Stimulated activated CD8-positive, alpha-beta memory T cell treated with anti-CD3 and anti-CD28 coated beads, Interleukin-12 subunit alpha, Interleukin-12 subunit beta, amount 100 ng/mL, for 1 hour (primary cell): ENCODE results near the gene GPHA2.

Experiments
- DNase-seq: peaks from one replicate; pipeline ENCODE4 v3.0.0-alpha.2; 2020; ENCODE audit warnings: low read depth

Gene GPHA2

GRCh38 chr11:64930340-64930739 is 5.4 kb downstream of the GPHA2 start:
- DNase-seq: no peak

GRCh38 chr11:64929625-64930024 is 6.1 kb downstream of the GPHA2 start:
- no peak for DNase-seq

GRCh38 chr11:64928957-64929356 is 6.7 kb downstream of the GPHA2 start:
- DNase-seq: no peak

DNA sequence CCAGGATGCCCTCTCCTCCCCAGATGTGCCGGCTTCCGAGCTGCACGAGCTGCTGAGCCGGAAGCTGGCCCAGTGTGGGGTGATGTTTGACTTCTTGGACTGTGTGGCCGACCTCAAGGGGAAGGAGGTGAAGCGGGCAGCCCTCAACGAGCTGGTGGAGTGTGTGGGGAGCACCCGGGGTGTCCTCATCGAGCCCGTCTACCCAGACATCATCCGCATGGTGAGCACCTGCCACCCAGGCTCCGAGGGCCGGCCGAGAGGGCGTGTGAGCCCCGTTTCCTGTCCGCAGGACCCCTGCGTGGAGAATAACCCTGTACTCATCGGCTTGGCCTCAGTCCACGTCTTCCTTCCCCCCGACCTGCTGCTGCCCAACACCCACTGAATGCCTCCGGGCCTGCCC is 9.0 kb downstream of the GPHA2 start:
- no peak for DNase-seq

DNA sequence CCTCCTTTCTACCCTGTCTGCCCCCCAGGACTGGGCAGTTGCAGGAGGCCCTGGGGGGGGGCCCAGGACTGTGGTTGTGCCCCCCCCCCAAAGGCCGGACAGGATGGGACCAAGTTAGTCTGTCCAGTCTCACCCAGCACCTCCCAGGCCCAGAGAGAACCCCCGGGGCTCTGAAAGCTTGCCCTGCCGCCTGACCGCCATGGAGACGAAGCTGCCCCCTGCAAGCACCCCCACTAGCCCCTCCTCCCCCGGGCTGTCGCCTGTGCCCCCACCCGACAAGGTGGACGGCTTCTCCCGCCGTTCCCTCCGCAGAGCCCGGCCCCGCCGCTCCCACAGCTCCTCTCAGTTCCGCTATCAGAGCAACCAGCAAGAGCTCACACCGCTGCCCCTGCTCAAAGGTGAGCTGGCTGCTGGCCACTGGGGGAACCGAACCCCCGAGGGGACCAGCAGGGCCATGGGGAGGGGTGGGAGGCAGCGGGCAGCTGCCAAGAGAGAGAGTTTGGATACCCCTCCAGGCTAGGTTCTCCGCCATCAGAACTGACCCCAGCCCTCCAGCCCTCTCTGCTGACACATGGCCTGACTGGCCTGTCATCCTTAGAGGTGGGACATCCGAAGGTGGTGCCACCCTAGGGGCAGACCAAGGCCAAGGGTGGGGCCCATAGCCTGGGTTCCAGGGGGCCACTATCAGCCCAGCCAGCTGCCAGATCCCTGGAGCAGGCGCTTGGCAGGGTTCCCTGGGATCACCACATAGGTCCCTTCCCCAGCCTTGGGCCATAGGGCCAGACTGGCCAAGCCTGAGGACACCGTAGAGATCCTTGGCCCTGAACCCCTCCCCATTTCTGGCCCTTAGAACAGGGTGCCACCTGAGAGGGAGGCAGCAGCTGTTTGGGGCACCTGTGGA is 9.9 kb downstream of the GPHA2 start:
- no peak for DNase-seq

GRCh38 chr11:64924910-64925284 is 10.8 kb downstream of the GPHA2 start:
- no peak for DNase-seq

DNA sequence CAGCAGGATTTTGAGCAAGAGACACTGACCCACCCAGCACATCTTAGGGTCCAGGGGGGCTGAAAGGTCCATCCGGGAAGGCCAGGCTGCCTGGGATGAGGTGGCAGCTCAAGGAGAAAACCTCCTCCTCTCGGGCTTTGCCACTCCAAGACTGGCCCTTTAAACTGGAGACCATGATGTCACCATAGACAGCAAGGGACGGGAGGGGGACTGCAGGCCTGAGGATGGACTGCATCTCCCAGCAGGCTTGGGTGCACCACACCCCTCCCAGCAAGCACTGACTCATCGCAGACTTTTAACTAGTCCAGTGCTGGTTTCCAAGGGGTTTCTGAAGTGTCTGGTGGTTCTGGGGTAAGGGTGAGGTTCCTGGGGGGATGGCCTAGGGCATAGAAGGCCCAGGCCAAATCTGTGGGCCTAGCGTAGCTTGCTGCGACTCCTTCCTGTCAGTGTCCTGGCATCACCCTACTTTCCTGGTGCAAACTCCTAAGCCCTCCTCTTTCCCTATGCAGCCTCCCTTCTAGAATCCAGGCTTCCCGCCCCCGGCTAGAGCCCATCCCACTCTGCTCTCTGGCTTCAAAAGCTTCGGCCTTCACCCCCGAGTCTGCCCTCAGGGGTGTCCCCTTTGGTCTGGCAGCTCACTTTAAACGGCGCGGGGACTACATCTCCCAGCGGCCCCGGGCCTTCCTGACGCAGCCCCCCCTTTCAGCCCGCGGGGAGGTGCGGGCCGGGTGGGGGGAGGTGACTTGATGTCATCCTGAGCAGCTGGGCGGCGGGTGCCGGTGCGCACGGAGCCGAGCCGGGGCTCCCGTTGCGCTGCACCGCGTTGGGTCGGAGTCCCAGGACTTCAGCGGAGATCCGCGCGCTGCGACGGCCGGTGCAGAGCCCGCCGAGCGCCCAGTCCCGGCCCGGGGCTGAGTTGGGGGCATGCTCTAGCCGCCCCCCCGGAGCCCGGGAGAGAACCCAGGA is 11.5 kb downstream of the GPHA2 start, which contains the start of gene PPP2R5B:
Gene PPP2R5B, plus strand, starts transcription at position 746 of the 966 bp plus-strand sequence. CDS start 1,046 bp downstream, outside the sequence.
- DNase-seq: peak; percentile 81

- DNase-seq: no peak
Observed at GRCh38 chr11:64923151-64923661, 12.5 kb downstream of the GPHA2 start.

- no peak for DNase-seq
Observed at GRCh38 chr11:64921384-64921783, 14.3 kb downstream of the GPHA2 start.

GRCh38 chr11:64920124-64920523 is 15.6 kb downstream of the GPHA2 start:
- no peak for DNase-seq

DNA sequence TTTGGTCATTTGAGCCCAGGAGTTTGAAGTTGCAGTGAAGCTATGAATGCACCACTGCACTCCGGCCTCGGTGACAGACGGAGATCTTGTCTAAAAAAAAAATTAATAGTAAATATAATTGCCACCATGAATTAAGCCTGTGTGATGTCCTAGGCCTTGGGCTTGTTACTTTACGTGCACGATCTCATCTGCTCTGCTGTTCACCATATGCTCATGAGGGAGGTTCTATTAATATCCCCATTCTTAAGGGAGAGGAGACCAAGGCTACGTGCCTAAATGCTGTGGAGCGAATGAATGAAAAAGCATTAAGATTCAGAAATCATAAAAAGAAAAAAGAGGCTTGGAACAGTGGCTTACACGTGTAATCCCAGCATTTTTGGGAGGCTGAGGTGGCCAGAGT is 16.1 kb downstream of the GPHA2 start:
- no peak for DNase-seq

DNA sequence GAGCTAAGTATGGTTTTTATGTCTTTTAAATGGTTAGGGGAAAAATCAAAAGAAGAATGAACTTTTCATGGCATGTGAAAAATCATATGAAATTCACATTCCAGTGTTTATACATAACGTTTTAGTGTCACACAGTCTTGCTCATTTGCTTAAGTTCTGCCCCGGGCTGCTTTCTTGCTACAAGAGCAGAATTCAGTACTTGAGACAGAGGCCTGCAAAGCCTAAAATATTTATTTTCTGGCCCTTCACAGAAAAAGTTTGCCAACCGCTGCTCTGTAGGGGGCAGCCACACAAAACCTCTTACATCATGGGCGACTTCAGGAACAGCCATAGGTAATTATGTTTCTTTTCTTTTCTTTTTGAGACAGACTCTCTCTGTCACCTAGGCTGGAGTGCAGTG is 17.7 kb downstream of the GPHA2 start:
- DNase-seq: no peak

DNA sequence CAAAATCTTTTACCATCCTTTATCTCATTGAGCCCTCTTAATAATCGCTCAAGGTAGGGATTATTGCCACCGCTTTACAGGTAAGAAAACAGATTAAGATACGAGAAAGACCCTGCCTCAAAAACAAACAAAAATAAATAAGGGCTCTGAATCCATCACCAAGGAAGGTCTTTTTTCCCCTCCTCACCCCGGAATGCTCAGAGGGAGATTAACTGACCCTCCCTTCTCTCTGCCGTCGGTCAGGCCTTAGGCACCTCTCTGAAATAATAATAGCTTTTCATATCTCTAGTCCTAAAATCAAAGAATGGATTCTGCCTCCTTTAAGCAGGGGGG is 18.1 kb downstream of the GPHA2 start:
- DNase-seq: no peak

DNA sequence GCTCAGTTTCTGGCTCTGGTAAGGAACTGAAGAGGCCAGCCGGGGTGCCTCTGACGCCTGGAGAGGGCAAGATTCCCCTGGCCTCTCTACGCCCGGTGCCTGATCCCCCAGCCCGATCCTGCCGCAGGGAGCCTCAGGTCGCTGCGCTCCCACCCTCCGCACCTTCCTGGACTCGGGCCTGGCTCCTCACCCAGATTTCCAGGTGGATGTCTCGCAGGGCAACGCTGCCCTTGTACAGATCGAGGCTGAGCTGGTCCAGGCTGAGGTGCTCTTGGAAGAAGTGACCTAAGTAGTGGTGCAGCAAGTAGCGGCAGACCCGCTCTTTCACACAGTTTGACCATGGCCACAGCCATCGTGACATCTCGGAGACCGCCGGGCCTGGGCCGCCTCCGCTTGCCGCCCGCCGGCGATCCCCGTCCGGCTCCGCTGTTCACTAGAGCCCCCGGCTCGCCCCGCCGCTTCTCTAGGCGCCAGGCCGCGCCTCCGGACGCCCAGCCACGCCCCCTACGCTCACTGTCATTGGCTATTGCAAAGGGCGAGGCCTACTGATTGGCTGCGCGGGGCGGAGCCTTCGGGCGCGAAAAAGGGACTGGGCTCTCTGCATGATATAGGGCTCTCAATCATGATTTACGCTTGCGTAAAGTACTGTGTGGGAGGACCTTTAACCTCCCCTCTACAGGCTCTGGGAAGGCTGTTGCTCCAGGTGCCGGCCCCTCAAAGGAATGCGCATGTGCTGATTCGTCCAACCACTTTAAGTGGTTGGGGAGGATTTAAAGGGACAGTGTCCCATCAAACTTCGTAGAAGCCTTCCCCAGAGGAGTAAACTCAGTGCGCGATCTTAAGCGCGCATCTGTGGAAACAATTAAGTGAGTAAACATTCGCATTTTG is 18.7 kb downstream of the GPHA2 start, which contains the start of gene ATG2A:
Gene ATG2A, minus strand, starts transcription at position 435 of the 888 bp plus-strand sequence. Its CDS starts 74 bp downstream, at position 361.
- DNase-seq: peak; percentile 97

GRCh38 chr11:64916040-64916774 is 19.5 kb downstream of the GPHA2 start:
- no peak for DNase-seq

DNA sequence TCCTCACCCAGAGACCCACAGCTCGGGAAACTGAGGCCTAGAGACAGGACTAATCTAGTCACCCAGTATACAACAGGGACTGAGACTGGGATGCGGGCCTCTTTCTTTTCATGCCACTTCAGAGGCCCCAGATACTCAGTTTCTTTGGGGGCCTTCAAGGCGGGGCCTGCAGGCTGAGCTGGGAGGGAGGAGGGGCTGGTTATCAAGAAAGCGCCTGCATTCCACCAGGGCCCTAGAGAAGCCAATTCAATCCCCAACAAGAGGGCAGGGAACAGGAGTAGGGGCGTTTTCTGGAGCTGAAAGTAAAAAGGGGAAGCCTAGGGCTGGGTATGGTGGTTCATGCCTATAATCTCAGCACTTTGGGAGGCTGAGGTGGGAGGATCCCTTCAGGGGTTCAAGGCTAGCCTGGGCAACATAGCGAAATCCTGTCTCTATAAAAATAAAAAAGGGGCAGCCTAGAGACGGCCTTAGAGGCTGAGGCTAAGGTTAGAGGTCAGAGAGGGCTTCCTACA is 20.3 kb downstream of the GPHA2 start:
- no peak for DNase-seq

GRCh38 chr11:64914123-64914522 is 21.6 kb downstream of the GPHA2 start:
- DNase-seq: no peak

DNA sequence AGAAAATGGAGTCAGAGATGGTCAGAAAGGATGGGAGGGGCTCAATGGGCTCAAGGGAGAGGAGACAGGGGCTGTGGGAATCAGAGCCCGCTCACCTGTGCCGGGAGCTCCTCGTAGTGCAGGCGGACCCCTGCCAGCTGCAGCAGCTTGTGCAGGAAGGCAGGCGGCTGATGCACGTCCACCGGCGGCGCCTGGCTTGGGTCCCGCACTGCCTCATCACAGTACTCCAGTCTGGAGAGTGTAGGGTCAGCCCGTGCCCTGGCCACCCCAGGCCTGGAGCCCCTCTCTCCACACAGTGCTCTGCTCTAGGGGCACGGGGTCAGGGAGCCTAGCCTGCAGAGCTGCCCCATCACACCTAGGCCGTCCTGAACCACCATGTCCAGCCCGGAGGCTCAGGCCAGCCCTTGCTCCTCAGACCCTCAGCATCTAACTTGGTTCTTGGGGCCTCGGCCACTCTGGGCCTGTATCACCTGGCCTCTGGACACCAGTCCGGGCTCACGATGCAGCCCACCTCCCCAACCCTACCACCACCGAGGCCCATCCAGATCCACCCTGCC is 22.4 kb downstream of the GPHA2 start:
- no peak for DNase-seq

GRCh38 chr11:64911689-64912088 is 24.0 kb downstream of the GPHA2 start:
- DNase-seq: no peak

DNA sequence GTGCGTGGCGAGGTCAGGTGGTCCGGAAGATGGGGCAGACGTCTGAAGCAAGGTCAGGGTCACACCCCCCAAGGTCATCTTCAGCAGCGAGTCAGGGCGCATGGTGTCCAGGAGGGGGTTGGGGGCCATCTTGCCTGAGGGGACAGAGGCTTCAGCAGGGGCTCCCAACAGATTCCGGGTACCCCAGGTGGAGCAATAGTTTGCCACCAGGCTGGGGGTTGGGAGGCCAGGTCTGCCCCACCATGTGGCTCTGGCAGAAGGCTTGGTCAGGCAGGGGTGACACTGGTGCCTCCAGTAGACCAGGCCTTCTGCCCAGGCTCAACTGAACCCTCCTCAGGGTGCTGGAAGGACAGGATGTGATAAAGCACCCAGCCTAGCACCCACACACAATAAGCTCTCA is 24.6 kb downstream of the GPHA2 start:
- DNase-seq: no peak
